ENCODE data around the gene TMX4.

- TF ChIP-seq POLR2AphosphoS5 (IDR thresholded peaks at IDR 0.05; ENCODE audit: low read depth, low read length) (no peak), POLR2A (IDR thresholded peaks at IDR 0.05; ENCODE audit: low read depth, low read length) (no peak), TAF1 (IDR thresholded peaks at IDR 0.05; ENCODE audit: borderline replicate concordance, low read depth, low read length) (no peak)
Measured at GRCh38 chr20:7975851-7976414, 43.6 kb downstream of the TMX4 start.
